GM10248 (cell line): Measurements from ENCODE around the gene FLYWCH2.

Experiments used
- CTCF ChIA-PET: fragments of 300-600 bp; sonication (Branson Sonifier 250); formaldehyde crosslinking; extraction: SDS; loops from one replicate; lab custom pipeline; 2021; ENCODE audit warnings: antibody characterized with exemption; lab: Yijun Ruan, JAX
- POLR2A ChIA-PET: fragments of 350-650 bp; sonication (Branson Sonifier 250); formaldehyde crosslinking; extraction: SDS; loops from one replicate; lab custom pipeline; 2020; ENCODE audit warnings: antibody characterized with exemption; lab: Yijun Ruan, JAX
- DNase-seq: peaks from one replicate; pipeline ENCODE4 v3.0.0; 2012; ENCODE audit errors: extremely low spot score
- TF ChIP-seq, protein P1 (sequence below): IDR thresholded peaks from 2 replicates; pipeline ENCODE4 v1.5.1; 2012; ENCODE audit warnings: mild to moderate bottlenecking, low read depth; ENCODE audit errors: extremely low read depth, missing control alignments, control extremely low read depth

FLYWCH2 gene, protein sequence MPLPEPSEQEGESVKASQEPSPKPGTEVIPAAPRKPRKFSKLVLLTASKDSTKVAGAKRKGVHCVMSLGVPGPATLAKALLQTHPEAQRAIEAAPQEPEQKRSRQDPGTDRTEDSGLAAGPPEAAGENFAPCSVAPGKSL

DNA sequence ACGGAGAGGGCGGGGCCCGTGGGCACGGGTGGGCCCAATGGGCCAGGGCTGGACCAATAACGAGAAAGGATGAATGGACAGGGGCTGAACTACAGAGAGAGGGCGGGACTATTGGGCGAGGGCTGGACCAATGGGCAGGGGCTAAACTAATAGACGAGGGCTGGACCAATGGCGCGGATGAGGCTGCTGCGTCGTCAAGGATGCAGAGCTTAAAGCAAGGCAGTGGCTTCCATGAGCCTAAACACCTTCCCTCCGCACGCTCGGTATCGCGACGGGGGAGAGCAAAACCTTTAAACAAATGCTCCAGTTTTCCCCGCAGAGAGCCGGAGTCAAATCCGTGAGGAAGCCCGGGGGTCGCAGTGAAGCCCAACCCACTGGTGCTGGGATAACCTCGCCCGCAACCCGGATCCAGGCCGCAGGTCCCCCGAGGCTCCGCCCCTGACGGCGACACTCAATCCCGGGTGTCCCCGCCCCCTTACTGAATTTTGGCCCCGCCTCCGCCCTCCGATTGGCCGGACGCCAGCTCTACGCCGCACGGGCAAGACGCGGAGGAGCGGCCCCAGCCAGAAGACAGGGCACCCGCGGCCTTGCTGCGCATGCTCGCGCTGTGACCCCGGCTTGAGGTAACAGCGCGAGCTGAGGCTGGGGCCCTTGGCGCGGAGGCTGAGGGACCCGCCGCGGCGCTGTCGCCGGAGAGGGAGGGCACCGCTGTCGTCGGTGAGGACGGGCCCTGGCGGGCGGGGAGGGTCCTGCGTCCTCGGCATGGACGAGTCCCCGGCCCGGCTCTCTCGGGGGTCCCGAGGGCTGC is at the start of gene FLYWCH2:
TSS of gene FLYWCH2 (plus strand) at position 566 of the 808 bp plus-strand sequence. CDS start 13,235 bp downstream, outside the sequence.
- DNase-seq = peak; percentile 97
- CTCF ChIA-PET = interaction anchor here (0.8 to 3.9 kb wide), 15 partner anchors 8 to 44 kb away, joined by 3 to 34 read pairs (median 4); partner anchors contain the start of gene FLYWCH1
- POLR2A ChIA-PET = interaction anchor here (1.0 to 1.7 kb wide), 6 partner anchors 15 to 561 kb away, joined by 3 to 9 read pairs (median 5); partner anchors contain the start of genes FLYWCH1, NAA60 and ZNF597
- TF ChIP-seq, protein P1, sequence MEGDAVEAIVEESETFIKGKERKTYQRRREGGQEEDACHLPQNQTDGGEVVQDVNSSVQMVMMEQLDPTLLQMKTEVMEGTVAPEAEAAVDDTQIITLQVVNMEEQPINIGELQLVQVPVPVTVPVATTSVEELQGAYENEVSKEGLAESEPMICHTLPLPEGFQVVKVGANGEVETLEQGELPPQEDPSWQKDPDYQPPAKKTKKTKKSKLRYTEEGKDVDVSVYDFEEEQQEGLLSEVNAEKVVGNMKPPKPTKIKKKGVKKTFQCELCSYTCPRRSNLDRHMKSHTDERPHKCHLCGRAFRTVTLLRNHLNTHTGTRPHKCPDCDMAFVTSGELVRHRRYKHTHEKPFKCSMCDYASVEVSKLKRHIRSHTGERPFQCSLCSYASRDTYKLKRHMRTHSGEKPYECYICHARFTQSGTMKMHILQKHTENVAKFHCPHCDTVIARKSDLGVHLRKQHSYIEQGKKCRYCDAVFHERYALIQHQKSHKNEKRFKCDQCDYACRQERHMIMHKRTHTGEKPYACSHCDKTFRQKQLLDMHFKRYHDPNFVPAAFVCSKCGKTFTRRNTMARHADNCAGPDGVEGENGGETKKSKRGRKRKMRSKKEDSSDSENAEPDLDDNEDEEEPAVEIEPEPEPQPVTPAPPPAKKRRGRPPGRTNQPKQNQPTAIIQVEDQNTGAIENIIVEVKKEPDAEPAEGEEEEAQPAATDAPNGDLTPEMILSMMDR = no peak

DNA sequence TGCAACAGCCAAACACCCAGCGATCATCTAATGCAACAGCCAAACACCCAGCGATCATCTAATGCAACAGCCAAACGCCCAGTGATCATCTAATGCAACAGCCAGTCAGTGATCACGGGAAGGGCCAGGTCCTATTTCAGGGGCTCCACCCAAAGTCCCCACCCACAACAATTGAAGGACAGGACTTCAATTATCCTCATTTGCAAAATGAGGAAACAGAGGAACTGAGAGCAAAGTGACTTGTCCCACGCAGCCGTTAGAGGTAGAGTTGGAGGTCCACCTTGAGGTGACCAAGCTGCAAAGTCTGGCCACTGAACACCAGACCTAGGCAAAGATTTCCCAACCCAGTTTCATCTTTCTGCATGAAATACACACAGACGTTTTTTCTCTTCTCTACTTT is 49.2 kb upstream of the FLYWCH2 start:
- no peak for DNase-seq
- TF ChIP-seq, protein P1 = no peak
- ChIA-PET CTCF (no interaction called here), POLR2A (no interaction called here)

DNA sequence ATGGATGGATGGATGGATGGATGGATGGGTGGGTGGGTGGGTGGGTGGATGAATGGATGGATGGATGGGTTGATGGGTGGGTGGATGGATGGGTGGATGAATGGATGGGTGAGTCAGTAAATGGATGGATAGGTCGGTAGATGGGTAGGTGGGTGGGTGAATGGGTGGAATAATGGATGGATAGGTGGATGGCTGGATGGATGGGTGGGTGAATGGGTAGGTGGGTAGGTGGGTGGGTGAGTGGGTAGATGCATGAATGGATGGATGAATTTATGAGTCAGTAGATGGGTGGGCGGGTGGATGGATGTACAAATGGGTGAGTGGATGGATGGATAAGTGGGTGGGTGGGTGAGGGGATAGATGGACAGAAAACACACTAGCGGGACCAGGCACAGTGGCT is 48.0 kb upstream of the FLYWCH2 start:
- ChIA-PET POLR2A (no interaction called here), CTCF (no interaction called here)

GRCh38 chr16:2835638-2836493 is 47.1 kb upstream of the FLYWCH2 start:
- DNase-seq = no peak
- TF ChIP-seq, protein P1 = no peak
- POLR2A ChIA-PET = no interaction called here
- CTCF ChIA-PET = no interaction called here

More for the DNA sequence above, 48.0 kb upstream of the FLYWCH2 start:
- TF ChIP-seq, protein P1 = no peak
- no peak for DNase-seq

- ChIA-PET POLR2A (no interaction called here), CTCF (no interaction called here)
- TF ChIP-seq, protein P1 = no peak
- DNase-seq = no peak
These were observed 46.1 kb upstream of the FLYWCH2 start for GRCh38 chr16:2836646-2837508.

DNA sequence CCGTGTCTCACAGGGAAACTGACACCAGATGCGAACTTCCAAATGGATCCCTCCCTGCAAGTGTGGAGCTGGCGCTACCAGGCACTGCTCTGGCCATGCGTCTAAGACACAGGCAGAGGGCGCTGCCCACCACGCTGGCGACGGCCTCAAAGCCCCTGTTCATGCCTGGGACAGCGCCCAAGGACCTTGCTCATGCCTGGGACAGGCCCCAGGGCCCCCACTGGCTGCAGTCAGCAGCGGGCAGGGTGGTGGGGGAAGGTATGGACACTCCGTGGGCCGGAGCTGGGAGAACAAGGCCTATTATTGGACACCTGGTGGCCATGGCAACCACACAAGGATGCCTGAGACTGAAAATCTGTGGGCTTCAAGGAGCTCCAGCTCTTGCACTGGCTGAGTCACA is 44.1 kb upstream of the FLYWCH2 start:
- TF ChIP-seq, protein P1 = peak; percentile 74
- POLR2A ChIA-PET = interaction anchor here (1.6 kb wide), 1 partner anchor 44 kb away, joined by 4 read pairs; the partner anchor contains the start of gene FLYWCH2
- CTCF ChIA-PET = interaction anchor here (0.6 to 2.7 kb wide), 22 partner anchors 8 to 98 kb away, joined by 3 to 22 read pairs (median 4); partner anchors contain the start of genes FLYWCH1, FLYWCH2 and ZG16B
- DNase-seq = peak; percentile 77
